D721Med (cell line): Measurements from ENCODE around the gene SEC22A.

Experiments used
- DNase-seq: peaks from one replicate; pipeline ENCODE4 v3.0.0; 2011; ENCODE audit warnings: low spot score; ENCODE audit not compliant: insufficient read length
- FAIRE-seq: peaks from 2 replicates; lab custom pipeline; 2011; peaks lifted over from hg19 to GRCh38; lab: Jason Lieb, UNC
- CTCF ChIP-seq: IDR thresholded peaks from 2 replicates; pipeline ENCODE4 v1.5.1; 2012; ENCODE audit warnings: mild to moderate bottlenecking, control low read depth; ENCODE audit not compliant: insufficient read depth; ENCODE audit errors: missing control alignments

Gene SEC22A

GRCh38 chr3:123301331-123302184, 99.8 kb downstream of the SEC22A start:
- FAIRE-seq (no peak), DNase-seq (no peak)
- TF ChIP-seq CTCF = no peak

- no peak for TF ChIP-seq CTCF
- DNase-seq = no peak
- FAIRE-seq = no peak
Measured at GRCh38 chr3:123302961-123303360, 101.2 kb downstream of the SEC22A start.

- no peak for DNase-seq
- TF ChIP-seq CTCF = no peak
- FAIRE-seq = no peak
Measured at GRCh38 chr3:123303976-123304560, 102.3 kb downstream of the SEC22A start.

GRCh38 chr3:123305192-123305591, 103.4 kb downstream of the SEC22A start:
- DNase-seq (no peak), FAIRE-seq (no peak)
- TF ChIP-seq CTCF = no peak

- TF ChIP-seq CTCF = no peak
- DNase-seq (no peak), FAIRE-seq (no peak)
Measured at GRCh38 chr3:123307064-123307463, 105.3 kb downstream of the SEC22A start.

- DNase-seq = no peak
- no peak for FAIRE-seq
- TF ChIP-seq CTCF = no peak
Measured at GRCh38 chr3:123310186-123310585, 108.4 kb downstream of the SEC22A start.

- FAIRE-seq (no peak), DNase-seq (no peak)
- no peak for TF ChIP-seq CTCF
Measured at GRCh38 chr3:123310741-123311140, 109.0 kb downstream of the SEC22A start.
